Esophagus (tissue), 2 donors: Measurements from ENCODE around the gene RAB40A. TPM values are rescaled to one million over a fixed set of nuclear protein-coding genes. Genes with fewer than 3 reads are reported as not detected.

Experiments used
- H3K27ac ChIP-seq, 2 donors: one replicate each; pipeline ENCODE4 v1.5.1; 2013; ENCODE audit warnings: low read depth in 2 of 2, mild to moderate bottlenecking in 2 of 2, inconsistent platforms in 1 of 2, low read length in 1 of 2, moderate library complexity in 1 of 2
- H3K27me3 ChIP-seq, 2 donors: one replicate each; pipeline ENCODE4 v1.6.1; 2013; ENCODE audit warnings: low read length in 2 of 2, control low read depth in 1 of 2, mild to moderate bottlenecking in 1 of 2; ENCODE audit not compliant: insufficient read depth in 2 of 2, control insufficient read depth in 1 of 2
- H3K36me3 ChIP-seq, 2 donors: one replicate each; pipeline ENCODE4 v1.6.1; 2013; ENCODE audit warnings: low read length in 1 of 2; ENCODE audit not compliant: control insufficient read depth in 2 of 2, insufficient read depth in 2 of 2
- H3K4me1 ChIP-seq, 2 donors: one replicate each; pipeline ENCODE4 v1.6.1; 2013; ENCODE audit warnings: low read length in 1 of 2; ENCODE audit not compliant: control insufficient read depth in 2 of 2, insufficient read depth in 2 of 2
- H3K4me3 ChIP-seq, 2 donors: one replicate each; pipeline ENCODE4 v1.5.1; 2013; ENCODE audit warnings: low read length in 2 of 2, mild to moderate bottlenecking in 2 of 2, low read depth in 1 of 2, moderate library complexity in 1 of 2
- H3K9me3 ChIP-seq, 2 donors: one replicate each; pipeline ENCODE4 v1.6.1; 2013; ENCODE audit warnings: mild to moderate bottlenecking in 2 of 2, low read depth in 1 of 2, low read length in 1 of 2, moderate library complexity in 1 of 2; ENCODE audit not compliant: control insufficient read depth in 2 of 2, insufficient read depth in 1 of 2
- WGBS, 2 donors: extraction: QIAGEN DNeasy Blood & Tissue Kit; methylation state at CpG; one replicate each; pipeline ENCODE4 v1.1.7; 2013; 5-methylcytosine and 5-hydroxymethylcytosine counted together
- polyA plus RNA-seq, 2 donors: library from polyadenylated mRNA; stranded (reverse); fragments of 200-250 nt; gene quantifications; one replicate each; pipeline ENCODE4 v1.2.3, GENCODE V29; 2013
- donor health status: healthy with polysubstance abuse.
- donor health status: Bipolar disorder and iron deficiency.

RAB40A gene, protein sequence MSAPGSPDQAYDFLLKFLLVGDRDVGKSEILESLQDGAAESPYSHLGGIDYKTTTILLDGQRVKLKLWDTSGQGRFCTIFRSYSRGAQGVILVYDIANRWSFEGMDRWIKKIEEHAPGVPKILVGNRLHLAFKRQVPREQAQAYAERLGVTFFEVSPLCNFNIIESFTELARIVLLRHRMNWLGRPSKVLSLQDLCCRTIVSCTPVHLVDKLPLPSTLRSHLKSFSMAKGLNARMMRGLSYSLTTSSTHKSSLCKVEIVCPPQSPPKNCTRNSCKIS
- polyA plus RNA-seq: 1 to 10 TPM in 1 of 2 donors, under 1 TPM in 1; 0.94 to 1.2 TPM

DNA sequence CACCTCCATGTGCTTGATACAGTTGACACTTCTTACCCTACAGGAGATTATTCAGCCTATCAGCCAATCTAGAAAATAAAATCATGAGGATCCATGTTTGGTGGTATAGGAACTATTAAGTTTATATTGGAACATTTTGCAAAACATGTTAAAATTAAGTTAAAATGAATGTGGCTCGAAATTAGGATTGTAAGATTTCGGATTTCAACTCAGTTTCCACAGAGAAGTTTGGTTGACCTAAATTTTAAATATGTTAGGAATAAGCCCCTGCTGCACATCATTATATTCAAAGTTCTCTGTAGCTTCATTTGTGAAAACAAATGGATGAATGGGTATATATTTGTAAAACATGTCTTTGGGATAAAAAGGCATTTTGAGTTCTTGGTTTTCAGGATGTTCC is at the start of gene RAB40A:
Gene RAB40A (minus strand): TSS at position 101 of the 400 bp plus-strand sequence. CDS start 18,733 bp downstream, outside the sequence.
- H3K4me3 ChIP-seq: no peak within 1 kb of the TSS
- H3K27ac ChIP-seq: no peak within 1 kb of the TSS
- H3K27me3 ChIP-seq: no peaks in the 10 kb centered on the region
- 63 to 90% methylated on average over 2 of the region's 2 CpGs for WGBS, 2 donors
- no peaks in the 10 kb centered on the region for H3K9me3 ChIP-seq
- H3K4me1 ChIP-seq: no peaks in the 10 kb centered on the region
- no peaks in the 10 kb centered on the region for H3K36me3 ChIP-seq

DNA sequence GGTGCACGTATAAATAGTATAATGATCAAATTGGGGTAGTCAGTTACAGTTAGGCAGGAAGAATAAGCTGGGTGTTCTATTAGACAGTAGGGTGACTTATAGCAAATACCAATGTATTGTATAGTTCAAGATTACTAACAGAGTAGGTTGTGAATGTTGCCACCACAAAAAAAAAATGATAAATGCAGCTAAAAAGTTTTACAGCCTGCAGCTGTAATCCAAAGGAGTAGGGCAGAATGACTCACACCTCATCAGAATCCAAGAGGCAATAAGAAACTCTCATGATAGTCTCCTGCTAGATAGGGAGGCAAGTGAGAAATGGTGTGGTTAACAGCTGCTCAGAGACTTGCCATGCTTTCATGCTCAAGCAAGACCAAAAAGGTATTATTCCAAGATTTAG is 46.5 kb upstream of the RAB40A start:
- Histone ChIP-seq H3K27ac (no peak overlapping the region), H3K4me1 (no peaks in the 10 kb centered on the region), H3K27me3 (no peaks in the 10 kb centered on the region), H3K4me3 (no peak overlapping the region), H3K9me3 (no peaks in the 10 kb centered on the region), H3K36me3 (no peaks in the 10 kb centered on the region)
- WGBS, 2 donors: 32 to 57% methylated on average over 1 of the region's 1 CpG

DNA sequence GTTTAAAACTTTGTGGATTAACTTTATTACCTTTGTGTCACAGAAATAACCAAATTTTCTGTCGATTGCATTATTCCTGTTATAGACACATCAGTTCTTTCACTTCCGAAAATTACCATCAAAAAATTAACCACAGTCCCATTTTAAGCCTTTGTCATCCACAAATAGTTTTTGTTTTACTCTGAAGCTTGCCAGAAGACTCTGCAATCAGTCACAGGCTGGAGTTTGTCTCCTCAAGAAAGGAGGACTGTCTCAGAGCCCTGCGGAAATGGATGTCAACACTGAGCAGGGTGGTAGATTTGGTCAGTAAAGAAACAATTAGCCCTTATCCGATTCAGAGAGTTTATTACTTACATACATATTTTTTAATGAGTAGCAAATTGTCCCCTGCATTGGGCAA is 45.9 kb upstream of the RAB40A start:
- H3K4me1 ChIP-seq: no peaks in the 10 kb centered on the region
- H3K9me3 ChIP-seq: no peaks in the 10 kb centered on the region
- H3K36me3 ChIP-seq: no peaks in the 10 kb centered on the region
- H3K27ac ChIP-seq: no peak overlapping the region
- H3K4me3 ChIP-seq: no peak overlapping the region
- no peaks in the 10 kb centered on the region for H3K27me3 ChIP-seq
- WGBS, 2 donors: 73 to 82% methylated on average over 4 of the region's 4 CpGs

DNA sequence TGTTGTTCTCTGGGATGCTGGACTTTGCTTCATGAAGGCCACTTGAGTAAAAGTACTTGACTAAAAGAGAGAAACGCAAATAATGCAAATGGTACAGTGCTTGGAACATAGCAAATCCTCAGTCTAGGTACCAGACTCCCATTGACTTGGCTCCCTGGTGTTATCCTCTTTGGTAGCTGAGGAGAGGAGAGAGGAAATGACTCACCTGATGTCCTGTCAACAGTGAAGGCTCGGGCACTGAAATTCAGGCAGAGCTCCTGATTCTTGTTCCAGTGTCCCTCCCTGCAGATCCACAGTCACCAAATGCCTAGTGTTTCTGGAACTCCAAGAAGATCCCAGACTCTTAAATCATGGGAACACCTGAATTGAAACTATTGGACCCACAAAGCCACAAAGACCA is 43.5 kb upstream of the RAB40A start:
- Histone ChIP-seq H3K27me3 (peaks cover 0 to under 1% of the 10 kb centered on the region in 2 donors), H3K27ac (no peak overlapping the region), H3K4me3 (no peak overlapping the region), H3K4me1 (no peaks in the 10 kb centered on the region), H3K9me3 (no peaks in the 10 kb centered on the region), H3K36me3 (no peaks in the 10 kb centered on the region)
- 61 to 84% methylated on average over 2 of the region's 2 CpGs for WGBS, 2 donors

DNA sequence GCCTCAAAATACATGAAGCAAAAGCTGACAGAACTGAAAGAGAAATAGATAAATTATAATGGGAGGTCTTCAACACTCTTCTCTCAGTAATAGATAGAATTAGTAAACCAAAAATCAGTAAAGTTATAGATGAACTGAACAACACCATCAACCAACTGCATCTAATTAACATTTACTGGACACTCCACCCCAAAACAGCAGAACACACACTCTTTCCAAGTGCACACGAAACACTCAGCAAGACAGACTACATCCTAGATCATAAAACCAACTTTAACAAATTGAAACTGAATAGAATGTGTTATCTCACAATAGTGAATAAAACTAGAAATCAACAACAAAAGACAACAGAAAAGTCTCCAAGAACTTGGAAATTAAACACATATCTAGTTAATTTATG is 41.0 kb upstream of the RAB40A start:
- Histone ChIP-seq H3K27ac (no peak overlapping the region), H3K36me3 (no peaks in the 10 kb centered on the region), H3K9me3 (no peaks in the 10 kb centered on the region), H3K4me1 (no peaks in the 10 kb centered on the region), H3K27me3 (peaks cover 0 to 5% of the 10 kb centered on the region in 2 donors), H3K4me3 (no peak overlapping the region)
- 55 to 81% methylated on average over 1 of the region's 1 CpG for WGBS, 2 donors

DNA sequence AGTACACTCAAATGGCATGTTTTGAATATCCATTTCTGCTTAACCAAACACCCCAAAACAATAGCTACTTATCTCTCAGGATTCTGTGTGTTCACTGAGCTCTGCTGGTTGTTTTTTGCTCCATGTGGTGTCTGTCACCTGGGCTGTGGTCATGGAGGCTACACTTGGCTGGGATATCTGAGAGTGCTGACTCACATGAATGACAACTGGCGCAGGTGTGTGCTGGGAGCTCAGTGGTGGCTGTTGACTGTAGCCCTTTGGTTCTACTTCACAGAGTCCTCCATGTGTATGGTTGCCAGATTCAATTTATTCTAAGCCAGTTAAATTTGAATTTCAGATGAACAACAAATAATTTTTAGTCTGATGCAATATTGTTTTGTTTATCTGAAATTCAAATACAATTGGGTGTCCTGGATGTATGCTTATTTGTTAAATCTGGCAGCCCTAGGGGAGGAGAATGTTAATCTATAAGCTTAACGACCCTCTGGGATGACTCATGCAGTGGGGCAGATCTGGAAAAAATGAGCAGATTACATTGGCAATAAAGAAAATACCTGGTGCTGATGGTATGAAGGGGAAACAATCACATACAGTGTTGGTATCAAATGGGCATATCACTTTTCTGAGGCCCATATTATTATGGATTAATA is 37.8 kb upstream of the RAB40A start:
- Histone ChIP-seq H3K4me1 (no peaks in the 10 kb centered on the region), H3K27ac (no peak overlapping the region), H3K36me3 (no peaks in the 10 kb centered on the region), H3K4me3 (no peak overlapping the region), H3K9me3 (peaks cover 0 to 4% of the 10 kb centered on the region in 2 donors), H3K27me3 (peaks cover 0 to 5% of the 10 kb centered on the region in 2 donors)
- WGBS, 2 donors: 43 to 47% methylated on average over 2 of the region's 2 CpGs

DNA sequence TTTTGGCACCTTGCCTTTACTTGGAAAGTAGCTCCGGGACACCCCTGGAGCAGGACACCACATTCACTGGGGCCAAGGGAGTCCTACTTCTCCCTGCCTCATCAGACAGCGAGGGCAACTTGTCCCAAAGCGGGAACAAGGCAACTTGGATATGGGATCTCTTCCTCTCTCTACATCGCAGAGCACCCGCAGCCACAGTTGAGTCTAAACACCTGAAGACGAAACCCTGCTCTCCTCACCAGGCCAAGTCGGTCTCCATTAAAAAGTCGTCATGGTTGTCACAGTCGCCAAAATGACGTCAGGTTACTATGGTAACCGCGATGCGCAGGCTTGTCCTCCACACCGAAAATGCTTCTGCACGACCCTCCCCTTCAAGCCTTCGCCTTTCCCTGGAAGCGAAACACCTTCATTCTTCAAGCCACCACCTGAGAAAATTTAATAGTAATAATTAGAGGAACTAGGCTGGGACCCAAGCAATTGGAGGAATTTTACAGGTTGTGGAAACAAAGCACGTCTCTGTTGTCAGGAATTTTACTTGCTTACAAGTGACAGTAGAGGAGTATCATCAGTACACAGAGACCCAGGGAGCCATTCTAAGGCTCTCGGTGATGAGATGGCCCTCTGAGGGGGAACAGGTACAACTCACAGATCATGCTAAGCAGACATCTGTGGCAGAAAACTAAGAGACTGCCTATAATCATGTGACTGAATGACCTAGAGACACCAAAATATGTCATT is 35.6 kb upstream of the RAB40A start:
- Histone ChIP-seq H3K27ac (no peak overlapping the region), H3K27me3 (peaks cover 0 to 5% of the 10 kb centered on the region in 2 donors), H3K4me1 (no peaks in the 10 kb centered on the region), H3K4me3 (peak overlapping the region; percentile 32 to 37), H3K36me3 (no peaks in the 10 kb centered on the region), H3K9me3 (peaks cover 0 to 4% of the 10 kb centered on the region in 2 donors)
- WGBS, 2 donors: 10 to 26% methylated on average over 19 of the region's 19 CpGs

DNA sequence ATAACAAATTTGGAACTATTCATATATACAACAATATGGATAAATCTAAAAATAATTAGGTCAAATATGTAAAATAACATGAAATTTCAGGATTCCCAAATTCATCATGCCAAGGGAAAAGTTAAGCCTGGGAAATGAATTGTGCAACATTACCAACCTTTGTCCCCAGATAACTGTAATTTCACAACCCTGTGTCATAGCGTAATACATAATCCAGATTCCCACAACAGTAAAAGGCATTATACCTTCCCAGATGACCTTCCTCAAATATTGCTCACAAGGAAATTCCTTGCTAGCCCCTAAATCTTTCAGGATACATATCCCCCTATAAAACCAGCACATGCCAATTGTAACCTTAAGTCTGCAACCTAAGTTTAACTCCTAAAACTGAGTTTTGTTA is 32.9 kb upstream of the RAB40A start:
- no peaks in the 10 kb centered on the region for H3K36me3 ChIP-seq
- no peak overlapping the region for H3K27ac ChIP-seq
- peaks cover 0 to 4% of the 10 kb centered on the region in 2 donors for H3K9me3 ChIP-seq
- no peaks in the 10 kb centered on the region for H3K27me3 ChIP-seq
- WGBS, 2 donors: 76 to 93% methylated on average over 1 of the region's 1 CpG
- no peak overlapping the region for H3K4me3 ChIP-seq
- H3K4me1 ChIP-seq: no peaks in the 10 kb centered on the region

DNA sequence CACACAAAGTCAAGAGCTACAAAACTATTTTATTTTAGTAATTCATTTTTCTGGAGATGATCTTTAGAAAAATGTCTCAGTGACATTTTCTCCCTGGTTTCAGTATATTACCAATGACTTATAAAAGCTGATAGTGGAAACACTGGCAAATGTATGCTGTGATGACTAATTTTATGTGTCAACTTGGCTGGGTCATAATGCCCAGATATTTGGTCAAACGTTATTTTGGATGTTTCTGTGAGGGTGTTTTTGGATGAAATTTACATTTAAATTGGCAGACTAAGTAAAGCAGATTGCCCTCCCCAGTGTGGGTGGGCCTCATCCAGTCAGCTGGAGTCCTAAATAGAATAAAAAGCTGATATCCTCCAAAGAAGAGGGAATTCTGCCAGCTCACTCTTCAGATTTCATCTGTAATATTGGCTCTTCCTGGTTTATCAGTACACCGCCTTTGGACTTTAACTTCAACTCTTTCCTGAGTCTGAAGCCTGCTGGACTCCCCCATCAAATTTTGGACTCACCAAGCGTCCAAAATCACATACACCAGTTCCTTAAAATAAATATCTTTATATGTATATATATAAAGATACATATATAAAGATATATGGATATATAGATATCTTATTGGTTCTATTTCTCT is 31.2 kb upstream of the RAB40A start:
- Histone ChIP-seq H3K27ac (no peak overlapping the region), H3K4me3 (no peak overlapping the region), H3K36me3 (no peaks in the 10 kb centered on the region), H3K4me1 (no peaks in the 10 kb centered on the region), H3K9me3 (peaks cover 0 to 4% of the 10 kb centered on the region in 2 donors), H3K27me3 (no peaks in the 10 kb centered on the region)
- WGBS, 2 donors: 41 to 55% methylated on average over 3 of the region's 3 CpGs
